Left lung (tissue), 10 donors: ENCODE data around the gene USF2. TPM values are rescaled to one million over a fixed set of nuclear protein-coding genes. Genes with fewer than 3 reads are reported as not detected.

ENCODE experiments used
- ATAC-seq: fragments of 200-7000 bp; cut with Tn5 transposase; one replicate; pipeline ENCODE4 v1.9.1; 2020; ENCODE audit warnings: moderate library complexity
- DNase-seq, 4 donors: peaks; one replicate each; pipeline ENCODE4 v3.0.0-alpha.2; 2013 to 2020
- H3K27ac ChIP-seq, 2 donors: fragments of 200-600 bp; sonication (generic) in 1 of 2; one replicate each; pipeline versions ENCODE4 v1.5.0 to v1.8.0; 2020 to 2021
- H3K27me3 ChIP-seq, 2 donors: fragments of 200-600 bp; sonication (generic) in 1 of 2; one replicate each; pipeline versions ENCODE4 v1.5.0 to v1.8.0; 2020 to 2021
- H3K36me3 ChIP-seq, 2 donors: fragments of 200-600 bp; sonication (generic) in 1 of 2; one replicate each; pipeline versions ENCODE4 v1.5.0 to v1.8.0; 2020 to 2021
- H3K4me1 ChIP-seq, 2 donors: fragments of 200-600 bp; one replicate each; pipeline ENCODE4 v1.8.0; 2021
- H3K4me3 ChIP-seq, 2 donors: fragments of 200-600 bp; sonication (generic) in 1 of 2; one replicate each; pipeline versions ENCODE4 v1.5.0 to v1.8.0; 2020 to 2021; ENCODE audit warnings: mild to moderate bottlenecking in 1 of 2
- H3K9me3 ChIP-seq, 2 donors: fragments of 200-600 bp; sonication (generic) in 1 of 2; one replicate each; pipeline versions ENCODE4 v1.5.0 to v1.8.0; 2020 to 2021
- intact Hi-C, 2 donors: fragments of 100-400 bp; cut with DNase I; formaldehyde crosslinking; loops; one replicate each; pipeline versions ENCODE4 v1.11.2 to v1.14.2; 2022
- polyA plus RNA-seq, 6 donors: library from polyadenylated mRNA; unstranded; fragments of 120-200 nt; gene quantifications; one replicate each; pipeline ENCODE4 v1.2.1, GENCODE V29; 2013; ENCODE audit not compliant: insufficient read length in 6 of 6
- total RNA-seq, 2 donors: library from RNA; stranded (reverse); fragmentation: NEBNext Ultra II Directional; extraction: Animal tissue kit (Norgen Biotek cat#: 25700); gene quantifications; one replicate each; pipeline ENCODE4 v1.2.1, GENCODE V29; 2021
- TF ChIP-seq, protein P1 (sequence below), 2 donors: fragments of 200-600 bp; sonication (generic) in 1 of 2; IDR thresholded peaks; one replicate each; pipeline versions ENCODE4 v1.5.0 to v1.8.0; 2021; ENCODE audit warnings: antibody characterized with exemption in 2 of 2
- donor health status: DM: no; HTN: yes; CAD: no.
- donor health status: DM: no; HTN: no; CAD: no.

Gene USF2
- total and polyA plus RNA-seq, 8 donors = 123 to 187 (median 162) TPM

DNA sequence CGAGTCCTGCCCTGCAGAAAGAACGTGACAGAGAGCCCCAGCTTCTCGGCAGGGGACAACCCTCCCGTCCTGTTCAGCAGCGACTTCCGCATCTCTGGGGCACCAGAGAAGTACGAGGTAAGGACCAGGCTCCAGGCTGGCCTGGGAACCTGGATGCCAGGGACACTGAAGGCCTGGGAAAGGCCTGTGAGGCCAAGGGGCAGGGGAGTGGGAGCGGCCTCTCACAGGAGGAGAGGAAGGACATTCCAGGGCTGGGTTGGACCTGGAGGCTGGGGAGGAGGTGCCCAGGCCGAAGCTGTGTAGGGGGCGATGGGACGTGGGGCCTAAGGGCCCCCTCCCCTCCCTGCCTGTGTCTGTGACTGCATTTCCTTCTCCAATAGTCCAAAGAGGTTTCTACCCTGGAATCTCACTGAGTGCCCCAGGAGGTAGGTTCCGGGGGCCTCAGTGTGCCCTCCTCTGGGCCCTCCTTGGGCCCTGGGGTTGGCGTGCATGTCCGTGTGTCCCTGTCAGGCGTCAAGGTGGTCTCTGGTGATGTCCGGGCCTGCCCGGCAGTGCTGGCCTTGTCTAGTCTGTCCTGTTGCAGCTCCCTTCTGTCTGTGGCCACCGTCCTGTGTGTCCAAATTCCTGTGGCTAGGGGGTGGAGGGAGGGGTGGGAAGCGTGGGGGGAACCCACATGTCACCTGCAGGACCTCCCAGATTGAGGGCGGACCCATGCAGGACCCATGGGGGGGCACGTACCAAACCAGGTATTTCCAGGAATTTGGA lies 43.3 kb downstream of the USF2 start:
- Histone ChIP-seq H3K27me3 (peaks cover 0 to 9% of the 10 kb centered on the region in 2 donors), H3K4me3 (no peak overlapping the region), H3K36me3 (no peaks in the 10 kb centered on the region), H3K9me3 (no peaks in the 10 kb centered on the region), H3K27ac (no peak overlapping the region), H3K4me1 (peaks cover 0 to 10% of the 10 kb centered on the region in 2 donors)
- DNase-seq = peak in 1 of 4 donors; percentile 66
- ATAC-seq = peak; percentile 20
- TF ChIP-seq, protein P1, sequence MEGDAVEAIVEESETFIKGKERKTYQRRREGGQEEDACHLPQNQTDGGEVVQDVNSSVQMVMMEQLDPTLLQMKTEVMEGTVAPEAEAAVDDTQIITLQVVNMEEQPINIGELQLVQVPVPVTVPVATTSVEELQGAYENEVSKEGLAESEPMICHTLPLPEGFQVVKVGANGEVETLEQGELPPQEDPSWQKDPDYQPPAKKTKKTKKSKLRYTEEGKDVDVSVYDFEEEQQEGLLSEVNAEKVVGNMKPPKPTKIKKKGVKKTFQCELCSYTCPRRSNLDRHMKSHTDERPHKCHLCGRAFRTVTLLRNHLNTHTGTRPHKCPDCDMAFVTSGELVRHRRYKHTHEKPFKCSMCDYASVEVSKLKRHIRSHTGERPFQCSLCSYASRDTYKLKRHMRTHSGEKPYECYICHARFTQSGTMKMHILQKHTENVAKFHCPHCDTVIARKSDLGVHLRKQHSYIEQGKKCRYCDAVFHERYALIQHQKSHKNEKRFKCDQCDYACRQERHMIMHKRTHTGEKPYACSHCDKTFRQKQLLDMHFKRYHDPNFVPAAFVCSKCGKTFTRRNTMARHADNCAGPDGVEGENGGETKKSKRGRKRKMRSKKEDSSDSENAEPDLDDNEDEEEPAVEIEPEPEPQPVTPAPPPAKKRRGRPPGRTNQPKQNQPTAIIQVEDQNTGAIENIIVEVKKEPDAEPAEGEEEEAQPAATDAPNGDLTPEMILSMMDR (IDR thresholded peaks at IDR 0.05) = no peak
- intact Hi-C loops = no loop called here

GRCh38 chr19:35313587-35313986 lies 44.8 kb downstream of the USF2 start:
- no peak overlapping the region for H3K27ac ChIP-seq
- intact Hi-C loops = no loop called here
- no peak for ATAC-seq
- TF ChIP-seq, protein P1 (IDR thresholded peaks at IDR 0.05) = no peak
- peaks cover 0 to 9% of the 10 kb centered on the region in 2 donors for H3K27me3 ChIP-seq
- H3K36me3 ChIP-seq = no peaks in the 10 kb centered on the region
- H3K4me3 ChIP-seq = no peak overlapping the region
- no peaks in the 10 kb centered on the region for H3K9me3 ChIP-seq
- H3K4me1 ChIP-seq = peaks cover 0 to 23% of the 10 kb centered on the region in 2 donors
- peak in 1 of 4 donors; percentile 28 for DNase-seq

DNA sequence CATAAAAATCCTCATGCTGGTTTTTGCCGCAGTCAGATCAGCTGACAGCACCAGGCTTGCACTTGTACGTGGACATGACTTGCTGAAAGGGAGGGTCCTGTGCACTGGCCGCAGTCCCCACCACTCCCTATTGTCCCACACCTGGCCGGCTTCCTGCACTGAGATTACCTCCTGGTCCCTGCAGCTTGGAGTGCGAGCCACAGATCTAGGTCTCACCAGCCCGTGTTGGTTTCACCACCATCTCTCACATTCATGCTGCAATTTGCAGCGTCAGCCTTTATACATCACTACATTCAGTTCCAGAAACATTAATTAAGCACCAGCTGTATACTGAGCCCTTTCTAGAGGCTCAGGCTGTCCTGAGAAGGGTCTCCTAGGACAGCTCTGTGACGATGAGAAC lies 45.3 kb downstream of the USF2 start:
- no peak for DNase-seq
- H3K4me1 ChIP-seq = peaks cover 0 to 27% of the 10 kb centered on the region in 2 donors
- ATAC-seq = no peak
- H3K9me3 ChIP-seq = no peaks in the 10 kb centered on the region
- H3K27ac ChIP-seq = no peak overlapping the region
- no peak overlapping the region for H3K4me3 ChIP-seq
- H3K36me3 ChIP-seq = no peaks in the 10 kb centered on the region
- intact Hi-C loops = no loop called here
- H3K27me3 ChIP-seq = peaks cover 0 to 9% of the 10 kb centered on the region in 2 donors
- TF ChIP-seq, protein P1 (IDR thresholded peaks at IDR 0.05) = no peak

- peak in 1 of 4 donors; percentile 55 for DNase-seq
- H3K36me3 ChIP-seq = no peaks in the 10 kb centered on the region
- no peaks in the 10 kb centered on the region for H3K9me3 ChIP-seq
- ATAC-seq = no peak
- no peak overlapping the region for H3K27ac ChIP-seq
- TF ChIP-seq, protein P1 (IDR thresholded peaks at IDR 0.05) = no peak
- peaks cover 0 to 9% of the 10 kb centered on the region in 2 donors for H3K27me3 ChIP-seq
- no peak overlapping the region for H3K4me3 ChIP-seq
- intact Hi-C loops = no loop called here
- peaks cover 0 to 36% of the 10 kb centered on the region in 2 donors for H3K4me1 ChIP-seq
Measured at GRCh38 chr19:35314858-35315470, 46.2 kb downstream of the USF2 start.

DNA sequence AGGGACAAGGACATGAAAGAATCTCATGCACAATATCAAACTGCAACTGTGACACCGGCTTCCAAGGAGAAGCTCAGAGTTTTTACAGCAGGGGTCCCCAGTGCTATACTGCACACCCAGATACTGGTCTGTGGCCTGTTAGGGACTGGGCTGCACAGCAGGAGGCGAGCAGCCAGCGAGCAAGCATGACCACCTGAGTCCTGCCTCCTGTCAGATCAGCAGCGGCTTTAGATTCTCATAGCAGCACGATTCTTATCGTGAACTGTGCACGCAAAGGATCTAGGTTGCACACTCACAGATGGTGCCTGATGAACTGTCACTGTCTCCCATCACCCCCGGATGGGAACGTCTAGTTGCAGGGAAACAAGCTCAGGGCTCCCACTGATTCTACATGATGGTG lies 47.1 kb downstream of the USF2 start:
- no peaks in the 10 kb centered on the region for H3K36me3 ChIP-seq
- H3K4me3 ChIP-seq = no peak overlapping the region
- DNase-seq (peak in 1 of 4 donors; percentile 13), ATAC-seq (no peak)
- intact Hi-C loops = no loop called here
- H3K9me3 ChIP-seq = no peaks in the 10 kb centered on the region
- TF ChIP-seq, protein P1 (IDR thresholded peaks at IDR 0.05) = no peak
- H3K27me3 ChIP-seq = peaks cover 0 to 9% of the 10 kb centered on the region in 2 donors
- H3K4me1 ChIP-seq = peaks cover 0 to 46% of the 10 kb centered on the region in 2 donors
- H3K27ac ChIP-seq = no peak overlapping the region
